OCI-LY1 (cell line): ENCODE data around the gene PRKCA.

Source experiments
- CTCF ChIP-seq: fragments of 200-600 bp; sonication (generic), shearing (Covaris generic); IDR thresholded peaks from 2 replicates; pipeline ENCODE4 v1.5.1; 2017; ENCODE audit warnings: mild to moderate bottlenecking, antibody characterized with exemption, low read length, moderate library complexity, mixed read lengths
- EZH2 ChIP-seq: fragments of 200-600 bp; sonication (generic), shearing (Covaris generic); IDR thresholded peaks from 2 replicates; pipeline ENCODE4 v1.8.0; 2017; ENCODE audit warnings: borderline replicate concordance, mixed run types, mild to moderate bottlenecking, antibody characterized with exemption, low read length, moderate library complexity, mixed read lengths

- TF ChIP-seq CTCF = no peak
- no peak for TF ChIP-seq EZH2
These were observed 175.3 kb downstream of the PRKCA start for GRCh38 chr17:66477615-66478283.
